WTC11 (cell line): ENCODE data around the gene DTNBP1. TPM values are rescaled to one million over a fixed set of nuclear protein-coding genes. Genes with fewer than 3 reads are reported as not detected.

Source experiments
- ATAC-seq: fragments of 200-7000 bp; cut with Tn5 transposase; 2 replicates; pipeline ENCODE4 v1.10.0; 2021; ENCODE audit warnings: mild to moderate bottlenecking, moderate library complexity
- CTCF ChIA-PET: fragments of 300-600 bp; sonication (Branson Sonifier 250); formaldehyde crosslinking; loops from one replicate; lab custom pipeline; 2021; ENCODE audit warnings: antibody characterized with exemption; lab: Charles Lee
- POLR2A ChIA-PET: fragments of 350-600 bp; sonication (Branson Sonifier 250); formaldehyde crosslinking; loops from one replicate; lab custom pipeline; 2021; ENCODE audit warnings: antibody characterized with exemption; lab: Charles Lee
- DNase-seq: peaks from one replicate; pipeline ENCODE4 v3.0.0; 2021; ENCODE audit warnings: low spot score
- H3K27ac Mint-ChIP-seq: 2 replicates; pipeline ENCODE4 v1.8.0; 2021; ENCODE audit warnings: mixed read lengths
- H3K27me3 Mint-ChIP-seq: 2 replicates; pipeline ENCODE4 v1.8.0; 2021; ENCODE audit warnings: low read depth, mild to moderate bottlenecking, moderate library complexity, mixed read lengths
- H3K36me3 Mint-ChIP-seq: 2 replicates; pipeline ENCODE4 v1.8.0; 2021; ENCODE audit warnings: mixed read lengths
- H3K4me1 Mint-ChIP-seq: 2 replicates; pipeline ENCODE4 v1.8.0; 2022; ENCODE audit warnings: mixed read lengths
- H3K4me3 Mint-ChIP-seq: 2 replicates; pipeline ENCODE4 v1.8.0; 2021; ENCODE audit warnings: mild to moderate bottlenecking, moderate library complexity, mixed read lengths
- H3K9me3 Mint-ChIP-seq: 2 replicates; pipeline ENCODE4 v1.8.0; 2021; ENCODE audit warnings: mixed read lengths
- CREM ChIP-seq: sonication (generic); formaldehyde crosslinking; IDR thresholded peaks from 2 replicates; pipeline ENCODE4 v1.8.1; 2022; ENCODE audit warnings: mild to moderate bottlenecking, missing genetic modification reagents, moderate library complexity
- FOXJ3 ChIP-seq: sonication (generic); formaldehyde crosslinking; IDR thresholded peaks from 2 replicates; pipeline ENCODE4 v1.9.0; 2021; ENCODE audit warnings: missing genetic modification reagents, mild to moderate bottlenecking, borderline replicate concordance
- FOXK1 ChIP-seq: sonication (generic); formaldehyde crosslinking; IDR thresholded peaks from 2 replicates; pipeline ENCODE4 v1.8.0; 2022; ENCODE audit warnings: mild to moderate bottlenecking, moderate library complexity, missing genetic modification reagents
- FOXP1 ChIP-seq: sonication (generic); formaldehyde crosslinking; IDR thresholded peaks from 2 replicates; pipeline ENCODE4 v1.8.0; 2022; ENCODE audit warnings: missing genetic modification reagents, mild to moderate bottlenecking, moderate library complexity, borderline replicate concordance
- FOXP4 ChIP-seq: sonication (generic); formaldehyde crosslinking; IDR thresholded peaks from 2 replicates; pipeline ENCODE4 v1.8.0; 2022; ENCODE audit warnings: mild to moderate bottlenecking, missing genetic modification reagents
- HMGA2 ChIP-seq: fragments of 250-450 bp; sonication (Bioruptor Pico); IDR thresholded peaks from 2 replicates; pipeline ENCODE4 v1.4.0; 2021; ENCODE audit warnings: mild to moderate bottlenecking, moderate library complexity
- IRF2 ChIP-seq: sonication (generic); formaldehyde crosslinking; IDR thresholded peaks from 2 replicates; pipeline ENCODE4 v1.8.0; 2022; ENCODE audit warnings: low read depth, missing genetic modification reagents, borderline replicate concordance
- JUN ChIP-seq: sonication (generic); formaldehyde crosslinking; IDR thresholded peaks from 2 replicates; pipeline ENCODE4 v1.8.0; 2023; ENCODE audit warnings: mild to moderate bottlenecking, missing genetic modification reagents
- NFATC4 ChIP-seq: fragments of 250-450 bp; sonication (Bioruptor Pico); IDR thresholded peaks from 2 replicates; pipeline ENCODE4 v1.9.0; 2021; ENCODE audit warnings: mild to moderate bottlenecking
- NFYB ChIP-seq: sonication (generic); formaldehyde crosslinking; conservative IDR thresholded peaks from 2 replicates; pipeline ENCODE4 v1.8.0; 2022; ENCODE audit warnings: low read depth, missing genetic modification reagents
- NR3C1 ChIP-seq: sonication (generic); formaldehyde crosslinking; conservative IDR thresholded peaks from 2 replicates; pipeline ENCODE4 v1.8.1; 2023; ENCODE audit warnings: low read depth, mild to moderate bottlenecking, missing genetic modification reagents
- SMAD3 ChIP-seq: sonication (generic); formaldehyde crosslinking; IDR thresholded peaks from 2 replicates; pipeline ENCODE4 v1.8.0; 2022; ENCODE audit warnings: missing genetic modification reagents, mild to moderate bottlenecking, borderline replicate concordance
- TCF7 ChIP-seq: sonication (generic); formaldehyde crosslinking; IDR thresholded peaks from 2 replicates; pipeline ENCODE4 v1.8.0; 2022; ENCODE audit warnings: mild to moderate bottlenecking, low read depth, missing genetic modification reagents, moderate library complexity
- TP53 ChIP-seq: sonication (generic); formaldehyde crosslinking; IDR thresholded peaks from 2 replicates; pipeline ENCODE4 v1.8.1; 2023; ENCODE audit warnings: mild to moderate bottlenecking, missing genetic modification reagents
- ZNF219 ChIP-seq: sonication (generic); formaldehyde crosslinking; IDR thresholded peaks from 2 replicates; pipeline ENCODE4 v1.8.0; 2023; ENCODE audit warnings: missing genetic modification reagents, mild to moderate bottlenecking, borderline replicate concordance
- ZNF263 ChIP-seq: sonication (generic); formaldehyde crosslinking; IDR thresholded peaks from 2 replicates; pipeline ENCODE4 v1.8.1; 2022; ENCODE audit warnings: low read depth, mild to moderate bottlenecking, moderate library complexity, missing genetic modification reagents
- ZNF317 ChIP-seq: sonication (generic); formaldehyde crosslinking; IDR thresholded peaks from 2 replicates; pipeline ENCODE4 v1.8.1; 2023; ENCODE audit warnings: low read depth, mild to moderate bottlenecking, moderate library complexity, missing genetic modification reagents, borderline replicate concordance
- ZNF416 ChIP-seq: fragments of 250-450 bp; sonication (Bioruptor Pico); IDR thresholded peaks from 2 replicates; pipeline ENCODE4 v1.9.0; 2021; ENCODE audit warnings: mild to moderate bottlenecking, inconsistent platforms
- total RNA-seq: library from RNA; stranded (reverse); gene quantifications from 3 replicates; pipeline ENCODE4 v1.2.3, GENCODE V29; 2021
- TF ChIP-seq, protein P1 (sequence below): sonication (generic); formaldehyde crosslinking; IDR thresholded peaks from 2 replicates; pipeline ENCODE4 v1.8.1; 2023; ENCODE audit warnings: mild to moderate bottlenecking, missing genetic modification reagents, borderline replicate concordance
- TF ChIP-seq, protein P2 (sequence below): sonication (generic); formaldehyde crosslinking; IDR thresholded peaks from 2 replicates; pipeline ENCODE4 v1.8.0; 2022; ENCODE audit warnings: mild to moderate bottlenecking, missing genetic modification reagents
- TF ChIP-seq, protein P3 (sequence below): sonication (generic); formaldehyde crosslinking; IDR thresholded peaks from 2 replicates; pipeline ENCODE4 v1.8.1; 2023; ENCODE audit warnings: mild to moderate bottlenecking, moderate library complexity, missing genetic modification reagents
- TF ChIP-seq, protein P4 (sequence below): sonication (generic); formaldehyde crosslinking; conservative IDR thresholded peaks from 2 replicates; pipeline ENCODE4 v1.8.1; 2022; ENCODE audit warnings: mild to moderate bottlenecking, missing genetic modification reagents
- TF ChIP-seq, protein P5 (sequence below): sonication (generic); formaldehyde crosslinking; IDR thresholded peaks from 2 replicates; pipeline ENCODE4 v1.8.0; 2023; ENCODE audit warnings: missing genetic modification reagents
- TF ChIP-seq, protein P6 (sequence below): sonication (generic); formaldehyde crosslinking; IDR thresholded peaks from 2 replicates; pipeline ENCODE4 v1.8.1; 2023; ENCODE audit warnings: mild to moderate bottlenecking, missing genetic modification reagents
- TF ChIP-seq, protein P7 (sequence below): fragments of 250-450 bp; sonication (Bioruptor Pico); IDR thresholded peaks from 2 replicates; pipeline ENCODE4 v1.9.0; 2021; ENCODE audit warnings: moderate library complexity, mild to moderate bottlenecking, inconsistent platforms, borderline replicate concordance

The DTNBP1 gene
- total RNA-seq, 1 experiment from 2014 or later = 15.1 TPM

- TF ChIP-seq, protein P1, sequence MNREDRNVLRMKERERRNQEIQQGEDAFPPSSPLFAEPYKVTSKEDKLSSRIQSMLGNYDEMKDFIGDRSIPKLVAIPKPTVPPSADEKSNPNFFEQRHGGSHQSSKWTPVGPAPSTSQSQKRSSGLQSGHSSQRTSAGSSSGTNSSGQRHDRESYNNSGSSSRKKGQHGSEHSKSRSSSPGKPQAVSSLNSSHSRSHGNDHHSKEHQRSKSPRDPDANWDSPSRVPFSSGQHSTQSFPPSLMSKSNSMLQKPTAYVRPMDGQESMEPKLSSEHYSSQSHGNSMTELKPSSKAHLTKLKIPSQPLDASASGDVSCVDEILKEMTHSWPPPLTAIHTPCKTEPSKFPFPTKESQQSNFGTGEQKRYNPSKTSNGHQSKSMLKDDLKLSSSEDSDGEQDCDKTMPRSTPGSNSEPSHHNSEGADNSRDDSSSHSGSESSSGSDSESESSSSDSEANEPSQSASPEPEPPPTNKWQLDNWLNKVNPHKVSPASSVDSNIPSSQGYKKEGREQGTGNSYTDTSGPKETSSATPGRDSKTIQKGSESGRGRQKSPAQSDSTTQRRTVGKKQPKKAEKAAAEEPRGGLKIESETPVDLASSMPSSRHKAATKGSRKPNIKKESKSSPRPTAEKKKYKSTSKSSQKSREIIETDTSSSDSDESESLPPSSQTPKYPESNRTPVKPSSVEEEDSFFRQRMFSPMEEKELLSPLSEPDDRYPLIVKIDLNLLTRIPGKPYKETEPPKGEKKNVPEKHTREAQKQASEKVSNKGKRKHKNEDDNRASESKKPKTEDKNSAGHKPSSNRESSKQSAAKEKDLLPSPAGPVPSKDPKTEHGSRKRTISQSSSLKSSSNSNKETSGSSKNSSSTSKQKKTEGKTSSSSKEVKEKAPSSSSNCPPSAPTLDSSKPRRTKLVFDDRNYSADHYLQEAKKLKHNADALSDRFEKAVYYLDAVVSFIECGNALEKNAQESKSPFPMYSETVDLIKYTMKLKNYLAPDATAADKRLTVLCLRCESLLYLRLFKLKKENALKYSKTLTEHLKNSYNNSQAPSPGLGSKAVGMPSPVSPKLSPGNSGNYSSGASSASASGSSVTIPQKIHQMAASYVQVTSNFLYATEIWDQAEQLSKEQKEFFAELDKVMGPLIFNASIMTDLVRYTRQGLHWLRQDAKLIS (CRISPR knock-in tag) = no peak
- TF ChIP-seq FOXP4 (no peak), NFYB (CRISPR knock-in tag) (no peak), ZNF219 (no peak), HMGA2 (CRISPR knock-in tag) (no peak), JUN (CRISPR knock-in tag) (no peak)
Measured at GRCh38 chr6:15546591-15546990, 116.2 kb downstream of the DTNBP1 start (continued).

DNA sequence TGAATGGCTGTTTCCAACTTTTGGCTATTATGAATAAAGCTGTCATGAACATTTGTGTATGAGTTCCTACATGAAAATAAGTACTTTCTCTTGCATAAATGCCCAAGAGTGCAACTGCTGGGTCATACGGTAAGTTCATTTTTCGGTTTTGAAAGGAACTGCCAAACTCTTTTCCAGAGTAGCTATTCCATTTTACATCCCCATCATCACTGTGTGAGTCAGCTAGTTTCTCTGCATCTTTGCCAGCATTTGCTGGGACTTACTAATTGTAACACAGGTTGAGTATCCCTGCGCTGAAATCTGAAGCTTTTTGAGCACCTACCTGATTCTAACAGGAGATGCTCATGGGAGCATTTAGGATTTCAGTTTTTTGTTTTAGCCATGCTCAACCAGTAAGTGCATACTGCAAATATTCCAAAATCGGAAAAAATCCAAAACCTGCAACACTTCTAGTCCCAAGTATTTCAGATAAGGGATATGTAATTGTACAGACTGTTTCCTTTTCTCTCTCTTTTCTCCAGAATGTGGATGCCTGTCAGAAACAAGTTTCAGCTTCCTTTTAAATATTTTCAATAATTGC lies 118.4 kb downstream of the DTNBP1 start:
- ChIA-PET POLR2A (interaction anchor here (0.6 kb wide), 1 partner anchor 581 kb away, joined by 4 read pairs; no protein-coding TSS in a partner anchor), CTCF (no interaction called here)
- Mint-ChIP-seq H3K27ac (no peak overlapping the region), H3K4me3 (no peak overlapping the region), H3K36me3 (peaks cover 6% of the 10 kb centered on the region; the same call in 1 of the 2 replicates), H3K9me3 (peaks cover 14% of the 10 kb centered on the region), H3K27me3 (no peaks in the 10 kb centered on the region; the same call in 1 of the 2 replicates)
- ATAC-seq = no peak
- TF ChIP-seq TP53 = no peak
- TF ChIP-seq, protein P2, sequence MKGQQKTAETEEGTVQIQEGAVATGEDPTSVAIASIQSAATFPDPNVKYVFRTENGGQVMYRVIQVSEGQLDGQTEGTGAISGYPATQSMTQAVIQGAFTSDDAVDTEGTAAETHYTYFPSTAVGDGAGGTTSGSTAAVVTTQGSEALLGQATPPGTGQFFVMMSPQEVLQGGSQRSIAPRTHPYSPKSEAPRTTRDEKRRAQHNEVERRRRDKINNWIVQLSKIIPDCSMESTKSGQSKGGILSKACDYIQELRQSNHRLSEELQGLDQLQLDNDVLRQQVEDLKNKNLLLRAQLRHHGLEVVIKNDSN (CRISPR knock-in tag) = no peak
- no peak for TF ChIP-seq CREM (CRISPR knock-in tag)
- TF ChIP-seq TCF7 (CRISPR knock-in tag) = no peak
- TF ChIP-seq FOXK1 (CRISPR knock-in tag) = no peak
- TF ChIP-seq NR3C1 = no peak
- TF ChIP-seq SMAD3 (CRISPR knock-in tag) = no peak
- TF ChIP-seq FOXP1 (CRISPR knock-in tag) = no peak
- no peak for TF ChIP-seq NFATC4 (CRISPR knock-in tag)
- TF ChIP-seq, protein P3, sequence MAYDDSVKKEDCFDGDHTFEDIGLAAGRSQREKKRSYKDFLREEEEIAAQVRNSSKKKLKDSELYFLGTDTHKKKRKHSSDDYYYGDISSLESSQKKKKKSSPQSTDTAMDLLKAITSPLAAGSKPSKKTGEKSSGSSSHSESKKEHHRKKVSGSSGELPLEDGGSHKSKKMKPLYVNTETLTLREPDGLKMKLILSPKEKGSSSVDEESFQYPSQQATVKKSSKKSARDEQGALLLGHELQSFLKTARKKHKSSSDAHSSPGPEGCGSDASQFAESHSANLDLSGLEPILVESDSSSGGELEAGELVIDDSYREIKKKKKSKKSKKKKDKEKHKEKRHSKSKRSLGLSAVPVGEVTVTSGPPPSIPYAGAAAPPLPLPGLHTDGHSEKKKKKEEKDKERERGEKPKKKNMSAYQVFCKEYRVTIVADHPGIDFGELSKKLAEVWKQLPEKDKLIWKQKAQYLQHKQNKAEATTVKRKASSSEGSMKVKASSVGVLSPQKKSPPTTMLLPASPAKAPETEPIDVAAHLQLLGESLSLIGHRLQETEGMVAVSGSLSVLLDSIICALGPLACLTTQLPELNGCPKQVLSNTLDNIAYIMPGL (CRISPR knock-in tag) = no peak
- TF ChIP-seq, protein P4, sequence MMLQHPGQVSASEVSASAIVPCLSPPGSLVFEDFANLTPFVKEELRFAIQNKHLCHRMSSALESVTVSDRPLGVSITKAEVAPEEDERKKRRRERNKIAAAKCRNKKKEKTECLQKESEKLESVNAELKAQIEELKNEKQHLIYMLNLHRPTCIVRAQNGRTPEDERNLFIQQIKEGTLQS (CRISPR knock-in tag) = no peak
- TF ChIP-seq, protein P5, sequence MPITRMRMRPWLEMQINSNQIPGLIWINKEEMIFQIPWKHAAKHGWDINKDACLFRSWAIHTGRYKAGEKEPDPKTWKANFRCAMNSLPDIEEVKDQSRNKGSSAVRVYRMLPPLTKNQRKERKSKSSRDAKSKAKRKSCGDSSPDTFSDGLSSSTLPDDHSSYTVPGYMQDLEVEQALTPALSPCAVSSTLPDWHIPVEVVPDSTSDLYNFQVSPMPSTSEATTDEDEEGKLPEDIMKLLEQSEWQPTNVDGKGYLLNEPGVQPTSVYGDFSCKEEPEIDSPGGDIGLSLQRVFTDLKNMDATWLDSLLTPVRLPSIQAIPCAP (CRISPR knock-in tag) = no peak
- no peak for TF ChIP-seq ZNF263
- TF ChIP-seq NFYB (CRISPR knock-in tag) = no peak
- TF ChIP-seq ZNF416 (CRISPR knock-in tag) = no peak
- TF ChIP-seq, protein P6, sequence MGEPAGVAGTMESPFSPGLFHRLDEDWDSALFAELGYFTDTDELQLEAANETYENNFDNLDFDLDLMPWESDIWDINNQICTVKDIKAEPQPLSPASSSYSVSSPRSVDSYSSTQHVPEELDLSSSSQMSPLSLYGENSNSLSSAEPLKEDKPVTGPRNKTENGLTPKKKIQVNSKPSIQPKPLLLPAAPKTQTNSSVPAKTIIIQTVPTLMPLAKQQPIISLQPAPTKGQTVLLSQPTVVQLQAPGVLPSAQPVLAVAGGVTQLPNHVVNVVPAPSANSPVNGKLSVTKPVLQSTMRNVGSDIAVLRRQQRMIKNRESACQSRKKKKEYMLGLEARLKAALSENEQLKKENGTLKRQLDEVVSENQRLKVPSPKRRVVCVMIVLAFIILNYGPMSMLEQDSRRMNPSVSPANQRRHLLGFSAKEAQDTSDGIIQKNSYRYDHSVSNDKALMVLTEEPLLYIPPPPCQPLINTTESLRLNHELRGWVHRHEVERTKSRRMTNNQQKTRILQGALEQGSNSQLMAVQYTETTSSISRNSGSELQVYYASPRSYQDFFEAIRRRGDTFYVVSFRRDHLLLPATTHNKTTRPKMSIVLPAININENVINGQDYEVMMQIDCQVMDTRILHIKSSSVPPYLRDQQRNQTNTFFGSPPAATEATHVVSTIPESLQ (CRISPR knock-in tag) = no peak
- TF ChIP-seq IRF2 = no peak
- TF ChIP-seq FOXJ3 = no peak
- TF ChIP-seq ZNF317 (CRISPR knock-in tag) = no peak
- TF ChIP-seq, protein P7, sequence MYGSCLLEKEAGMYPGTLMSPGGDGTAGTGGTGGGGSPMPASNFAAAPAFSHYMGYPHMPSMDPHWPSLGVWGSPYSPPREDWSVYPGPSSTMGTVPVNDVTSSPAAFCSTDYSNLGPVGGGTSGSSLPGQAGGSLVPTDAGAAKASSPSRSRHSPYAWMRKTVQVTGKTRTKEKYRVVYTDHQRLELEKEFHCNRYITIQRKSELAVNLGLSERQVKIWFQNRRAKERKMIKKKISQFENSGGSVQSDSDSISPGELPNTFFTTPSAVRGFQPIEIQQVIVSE (CRISPR knock-in tag) = no peak
- TF ChIP-seq, all 79 proteins: peak for 0
- DNase-seq = no peak
- H3K4me1 Mint-ChIP-seq = peaks cover 21% of the 10 kb centered on the region
